GM18951 (cell line): ENCODE data around the gene OARD1.
A peak's percentile ranks its signal among the peaks of the same experiment; 100 is the strongest.
"Not testable (repeated sequence)": the region's sequence is repeated elsewhere in the genome, so short reads cannot be mapped to it uniquely, and the experiment has no call there.

Experiments used
- POLR2A ChIP-seq: IDR thresholded peaks from 4 replicates; pipeline ENCODE4 v1.6.1; 2011; ENCODE audit warnings: mild to moderate bottlenecking; ENCODE audit not compliant: insufficient read length, insufficient read depth; ENCODE audit errors: extremely low read depth
- in situ Hi-C: fragments of 300-500 bp; cut with MboI; formaldehyde crosslinking; loops from one replicate; pipeline ENCODE4 v1.12.0; 2022; ENCODE audit warnings: low sequenced_read_pairs, mixed read lengths, inconsistent platforms; ENCODE audit not compliant: unreplicated experiment

Gene OARD1

DNA sequence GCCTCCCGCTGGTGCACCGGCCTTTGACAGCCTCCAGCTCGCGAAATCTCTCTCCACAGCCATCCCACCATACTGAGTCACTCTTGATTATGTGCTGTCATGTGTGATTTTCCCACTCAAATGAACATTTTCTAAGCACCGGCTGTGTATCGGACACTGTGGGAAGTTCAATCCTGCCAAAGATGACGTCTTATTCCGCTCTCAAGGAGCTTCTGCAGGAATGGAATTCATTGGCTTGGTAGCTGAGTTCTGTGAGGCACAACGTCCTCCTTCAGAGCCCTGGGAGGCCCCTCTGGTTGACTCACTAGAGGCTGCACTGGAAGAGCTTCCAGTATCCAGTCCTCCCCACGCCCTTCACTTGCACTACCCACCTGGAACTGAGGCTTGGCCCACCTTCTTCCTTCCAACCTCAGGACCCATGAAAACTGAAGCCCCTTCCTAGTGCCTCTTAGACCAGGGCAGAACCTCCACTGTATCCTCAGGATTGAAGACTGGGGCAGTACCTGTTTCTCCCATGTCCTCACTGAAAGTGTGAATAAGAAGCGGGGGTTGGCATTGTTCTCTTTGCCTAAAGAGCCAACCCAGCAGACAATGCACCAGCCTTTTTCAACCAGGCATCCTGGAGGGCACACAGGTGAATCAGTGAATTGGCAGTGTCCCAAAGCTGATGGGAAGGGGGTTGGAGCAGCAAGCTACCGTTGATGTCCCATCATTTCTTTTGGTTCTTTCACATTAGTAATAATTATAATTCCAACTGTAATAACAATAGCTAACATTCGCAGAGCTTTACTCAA is 34.9 kb downstream of the OARD1 start:
- TF ChIP-seq POLR2A, result no peak
- in situ Hi-C loops, result no loop called here

DNA sequence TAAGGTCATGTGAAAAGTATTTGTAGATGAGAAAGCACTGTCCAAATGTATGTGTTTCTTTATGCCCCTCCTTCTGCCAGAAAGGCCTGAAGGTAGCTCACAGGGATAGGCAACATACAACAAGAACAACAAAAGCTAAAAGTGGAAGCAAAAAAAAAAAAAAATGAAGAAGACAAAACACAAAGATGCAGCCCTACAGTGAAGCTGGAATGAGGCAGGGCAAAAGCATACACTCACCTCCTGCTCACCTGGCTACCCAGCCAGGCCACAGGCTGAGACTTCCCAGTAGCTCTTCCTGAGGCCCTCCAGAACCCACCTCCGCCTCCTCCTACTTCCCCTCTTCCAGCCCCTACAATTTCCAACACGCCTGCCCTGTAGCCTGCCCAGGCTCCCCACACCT is 35.6 kb downstream of the OARD1 start:
- in situ Hi-C loops, result no loop called here

DNA sequence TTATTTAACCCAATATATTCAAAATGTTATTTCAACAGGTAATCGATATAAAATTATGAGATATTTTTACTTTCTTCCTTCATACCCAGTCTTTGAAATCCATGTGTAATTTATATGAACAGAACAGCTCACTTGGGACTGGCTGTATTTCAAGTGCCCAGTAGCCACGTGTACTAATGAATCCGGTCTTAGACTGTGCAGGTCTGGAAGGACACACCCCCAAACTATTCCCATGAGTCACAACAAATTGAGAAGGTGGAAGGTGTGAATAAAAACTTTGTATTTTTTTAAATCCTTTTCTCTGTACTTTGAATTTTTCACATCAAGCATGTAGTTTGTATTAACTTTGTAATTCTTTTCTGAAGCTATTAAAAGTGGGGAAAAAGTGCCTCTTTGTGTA is 36.0 kb downstream of the OARD1 start:
- in situ Hi-C loops, result no loop called here
- TF ChIP-seq POLR2A, result no peak

More for the DNA sequence above, 35.6 kb downstream of the OARD1 start:
- no peak for TF ChIP-seq POLR2A

DNA sequence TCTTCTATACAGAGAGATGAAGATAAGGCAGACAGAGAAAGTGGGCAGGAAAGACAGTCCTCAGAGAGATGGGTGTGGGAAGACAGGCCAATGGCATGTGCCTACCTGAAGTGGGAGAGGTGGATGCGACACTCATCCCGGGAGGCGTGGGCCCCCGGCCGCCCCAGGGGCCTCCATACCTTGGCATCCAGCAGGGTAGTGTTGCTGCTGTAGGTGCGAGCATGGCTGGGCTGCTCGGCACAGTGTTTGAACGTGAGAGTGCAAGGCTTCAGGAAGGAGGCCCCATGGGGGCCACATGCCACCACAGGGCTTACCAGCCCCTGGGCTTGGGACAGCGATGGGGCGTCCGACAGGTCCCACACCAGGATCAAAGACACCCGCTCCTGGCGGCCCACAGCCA is 38.4 kb downstream of the OARD1 start:
- in situ Hi-C loops, result no loop called here

DNA sequence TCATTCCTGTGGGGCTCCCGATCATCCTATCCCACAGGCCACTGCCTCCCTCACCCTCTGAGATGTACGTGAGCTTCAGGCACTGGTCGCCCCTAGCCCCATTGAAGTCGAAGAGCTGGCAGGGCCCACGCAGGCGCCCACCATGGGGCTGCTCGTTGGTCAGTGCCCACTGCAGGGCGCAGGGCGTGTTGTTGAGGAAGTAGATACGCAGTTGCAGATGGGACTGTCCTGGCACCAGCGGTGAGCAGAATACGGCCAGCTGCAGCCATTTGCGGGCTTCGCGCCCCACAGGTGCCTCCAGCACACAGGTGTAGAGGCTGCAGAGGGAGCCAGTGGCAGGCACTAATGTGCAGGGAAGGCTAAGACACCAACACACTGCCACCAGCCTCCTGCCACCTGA is 39.3 kb downstream of the OARD1 start:
- in situ Hi-C loops, result no loop called here
- no peak for TF ChIP-seq POLR2A

More for the DNA sequence above, 38.4 kb downstream of the OARD1 start:
- TF ChIP-seq POLR2A, result no peak

DNA sequence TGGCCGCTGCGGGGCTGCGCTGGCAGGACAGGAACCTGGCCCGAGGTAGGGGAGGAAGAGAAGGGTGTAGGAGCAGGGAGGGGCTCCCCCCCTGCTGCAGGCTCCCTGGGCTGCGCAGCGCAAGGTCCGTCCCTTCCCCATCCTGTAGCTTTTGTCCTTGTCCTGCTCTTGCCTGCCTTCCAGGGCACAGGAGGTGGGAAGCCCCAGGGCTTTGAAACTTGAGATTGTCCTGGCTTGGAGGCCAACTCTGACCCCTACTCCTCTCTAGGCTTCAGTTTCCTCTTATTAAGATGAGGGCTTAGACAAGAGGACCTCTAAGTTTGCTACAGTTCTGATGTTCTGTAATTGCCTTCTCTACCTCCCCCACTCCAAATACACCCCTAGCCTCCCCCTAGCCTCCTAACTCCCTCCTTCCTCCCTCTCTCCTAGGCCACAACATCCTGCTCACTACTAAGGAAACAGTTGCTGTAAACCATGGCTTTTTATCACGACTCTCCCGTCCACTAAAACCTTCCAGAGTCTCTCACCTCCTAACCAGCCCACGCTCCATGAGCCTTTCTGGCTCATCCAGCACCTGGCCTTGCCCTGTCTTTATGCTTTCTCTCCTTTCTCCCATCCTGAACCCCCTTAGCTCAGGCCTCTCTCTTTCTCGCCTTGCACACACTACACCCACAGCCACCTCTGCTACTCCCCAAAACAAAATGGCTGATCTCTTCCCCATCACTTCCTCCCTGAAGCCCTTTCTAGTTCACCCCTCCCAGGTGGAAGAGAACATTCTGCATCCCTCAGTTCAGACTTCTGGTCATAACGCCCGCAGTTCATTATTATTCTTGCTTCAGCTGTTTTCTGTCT is 43.4 kb downstream of the OARD1 start:
- in situ Hi-C loops, result no loop called here
- no peak for TF ChIP-seq POLR2A

DNA sequence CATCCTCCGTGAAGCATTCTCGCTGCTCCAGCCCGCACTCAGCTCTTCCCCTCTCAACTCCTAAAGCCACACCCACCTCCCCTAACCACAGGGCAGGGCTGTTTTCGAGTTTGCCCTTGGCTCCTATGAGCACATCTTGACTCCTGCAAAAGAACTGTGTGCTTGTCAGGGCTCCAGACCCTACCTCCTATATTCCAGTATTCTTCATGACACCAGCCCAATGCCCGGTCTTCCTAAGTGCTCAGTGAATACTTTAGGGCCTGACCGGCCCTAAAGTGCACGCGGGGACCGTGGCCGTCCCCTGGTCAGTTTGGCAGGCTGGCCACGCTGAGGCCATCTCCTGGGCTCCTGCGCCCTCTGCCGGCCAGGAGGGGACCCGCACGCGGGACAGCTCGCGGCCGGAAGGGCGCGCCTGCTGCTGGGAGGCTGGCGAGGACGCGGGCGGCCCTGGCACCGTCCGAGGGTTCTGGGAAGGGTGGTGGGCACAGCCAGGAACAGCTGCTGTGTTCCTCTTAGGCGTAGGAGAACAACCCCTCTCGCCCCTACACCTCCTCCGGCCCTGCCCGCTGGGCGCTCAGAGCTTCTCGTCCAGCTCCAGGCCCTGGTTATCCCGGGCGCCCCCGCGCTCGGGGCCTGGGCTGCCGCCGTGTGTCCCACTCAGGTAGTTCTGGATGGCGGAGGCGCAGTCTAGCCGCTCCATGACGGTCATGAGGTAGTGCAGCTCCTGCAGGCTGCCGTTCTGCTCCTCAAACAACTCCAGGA is 44.2 kb downstream of the OARD1 start:
- TF ChIP-seq POLR2A, result peak; percentile 52
- in situ Hi-C loops, result no loop called here

DNA sequence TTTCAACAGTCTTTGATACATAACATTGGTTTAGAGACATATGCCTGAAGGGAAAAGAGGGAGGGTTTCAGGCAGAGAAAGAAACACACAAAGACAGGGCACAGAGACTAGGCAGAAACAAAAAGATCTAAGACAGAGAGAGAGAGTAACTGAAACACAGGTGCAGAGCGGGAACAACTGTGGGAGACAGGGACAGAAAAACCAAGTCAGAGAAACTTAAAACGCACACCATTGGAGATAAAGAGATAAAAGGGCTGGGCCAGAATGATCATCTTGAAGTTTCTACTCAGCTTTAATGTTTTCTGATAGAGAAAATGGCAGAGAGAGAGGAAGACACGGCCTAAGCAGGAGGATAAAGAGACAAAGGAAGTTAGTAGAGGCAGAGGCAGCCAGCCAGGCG is 44.9 kb downstream of the OARD1 start:
- in situ Hi-C loops, result no loop called here
- no peak for TF ChIP-seq POLR2A

DNA sequence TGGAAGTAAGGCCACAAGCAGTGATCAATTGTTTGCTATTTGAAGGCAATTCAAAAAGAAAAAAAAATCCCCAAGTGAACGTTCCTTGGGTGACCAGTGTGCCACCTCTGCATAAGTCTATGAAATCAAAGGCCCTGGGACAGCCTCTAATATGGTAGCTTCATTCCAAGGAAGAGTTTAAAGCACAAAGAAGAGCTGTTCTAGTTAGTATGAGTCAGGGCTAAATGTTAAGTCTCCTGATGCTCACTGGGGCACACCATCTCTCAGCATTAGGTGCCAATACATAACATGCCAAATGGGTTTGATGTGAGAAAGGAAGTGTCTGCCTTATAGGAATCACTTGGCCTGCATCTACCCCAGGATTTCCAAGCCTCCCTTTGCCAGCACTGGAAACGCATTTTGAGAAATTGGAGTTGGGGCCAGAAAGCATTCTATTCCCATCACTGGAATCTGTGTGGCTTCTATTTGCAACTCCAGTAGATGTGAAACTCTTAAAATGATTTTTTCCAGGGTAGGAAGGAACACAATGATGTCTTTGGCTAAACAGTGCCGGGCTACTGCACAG is 46.1 kb downstream of the OARD1 start:
- no peak for TF ChIP-seq POLR2A
- in situ Hi-C loops, result no loop called here

DNA sequence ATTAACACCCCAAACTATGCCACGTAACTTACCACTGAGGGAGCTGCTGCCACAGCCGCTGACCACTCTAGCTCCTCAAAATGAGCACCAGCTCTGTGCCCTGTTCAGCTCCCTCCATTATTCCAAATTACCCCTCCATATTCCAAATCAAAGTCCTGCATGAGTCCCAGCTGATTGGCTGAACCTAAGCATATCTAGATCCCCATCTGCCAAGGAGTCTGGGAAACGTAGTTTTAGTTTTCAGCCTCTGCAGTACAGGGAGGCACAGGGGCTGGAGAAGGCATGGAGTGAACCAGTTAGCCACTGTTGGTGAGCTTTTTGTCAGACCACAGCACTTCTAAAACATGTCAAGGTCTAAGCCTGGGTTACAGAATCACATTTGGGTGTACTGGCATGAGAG is 49.0 kb downstream of the OARD1 start:
- in situ Hi-C loops, result no loop called here
- no peak for TF ChIP-seq POLR2A

DNA sequence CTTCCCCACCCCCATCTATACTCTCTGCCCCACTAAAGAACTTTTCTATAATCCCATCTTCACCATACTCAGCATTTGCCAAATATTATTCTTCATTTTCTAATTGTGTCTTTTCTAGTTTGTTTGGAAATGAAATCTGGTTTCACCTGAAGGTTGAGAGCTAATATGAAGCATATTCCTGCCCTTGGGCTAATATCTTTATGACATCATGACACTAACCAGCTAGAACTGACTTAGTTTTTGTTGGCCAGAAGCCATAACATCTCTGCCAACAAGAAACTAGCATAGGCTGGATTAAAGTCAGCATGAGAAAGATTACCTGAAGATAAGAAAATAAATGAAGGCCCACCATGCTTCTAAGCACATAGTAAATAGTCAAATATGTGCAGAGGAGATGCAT is 49.9 kb downstream of the OARD1 start:
- TF ChIP-seq POLR2A, result no peak
- in situ Hi-C loops, result no loop called here

DNA sequence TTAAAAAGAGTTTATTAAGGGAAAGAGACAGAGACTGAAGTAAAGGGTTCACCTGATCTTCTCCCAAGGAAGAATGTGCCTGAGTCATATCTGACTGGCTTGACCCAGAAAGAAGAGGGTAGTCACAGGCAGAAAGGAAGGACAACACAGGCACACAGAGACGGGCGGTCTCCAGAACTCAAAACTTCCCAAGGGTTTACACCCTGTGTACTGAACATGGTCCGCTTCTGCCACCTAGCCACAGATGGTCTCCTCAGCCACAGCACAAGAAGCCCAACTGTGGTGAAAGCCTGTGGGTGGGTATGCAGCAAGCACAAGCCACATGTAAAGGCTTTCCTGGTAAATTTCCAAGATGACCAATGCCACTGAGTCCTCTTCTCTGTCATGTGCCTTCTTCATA is 50.3 kb downstream of the OARD1 start:
- in situ Hi-C loops, result no loop called here
- TF ChIP-seq POLR2A, result no peak

DNA sequence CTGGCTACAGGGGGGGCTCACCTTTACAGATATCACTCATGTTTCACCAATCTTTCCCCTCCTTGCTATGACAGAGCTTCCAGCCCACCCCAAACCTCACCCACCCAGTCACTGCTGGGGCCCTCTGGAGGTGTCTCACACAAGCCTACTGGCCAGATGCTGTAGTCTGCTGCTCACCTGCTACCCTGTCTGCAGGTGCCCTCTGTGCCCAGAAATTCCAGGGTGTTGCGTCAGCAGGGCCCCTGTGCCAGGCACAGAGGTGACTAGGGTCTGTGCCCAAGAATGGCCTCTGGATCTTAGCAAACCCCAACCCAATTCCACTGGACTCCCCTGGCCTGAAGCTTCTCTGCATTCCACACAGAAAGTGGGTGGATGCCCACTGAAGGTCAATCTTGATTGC is 54.5 kb downstream of the OARD1 start:
- in situ Hi-C loops, result no loop called here
- no peak for TF ChIP-seq POLR2A

DNA sequence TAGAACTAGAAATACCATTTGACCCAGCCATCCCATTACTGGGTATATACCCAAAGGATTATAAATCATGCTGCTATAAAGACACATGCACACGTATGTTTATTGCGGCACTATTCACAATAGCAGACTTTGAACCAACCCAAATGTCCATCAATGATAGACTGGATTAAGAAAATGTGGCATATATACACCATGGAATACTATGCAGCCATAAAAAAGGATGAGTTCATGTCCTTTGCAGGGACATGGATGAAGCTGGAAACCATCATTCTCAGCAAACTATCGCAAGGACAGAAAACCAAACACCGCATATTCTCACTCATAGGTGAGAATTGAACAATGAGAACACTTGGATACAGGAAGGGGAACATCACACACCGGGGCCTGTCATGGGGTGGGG is 56.3 kb downstream of the OARD1 start:
- in situ Hi-C loops, result not testable (repeated sequence)
